ENCODE measurements around the gene BRCA2. TPM values are rescaled to one million over a fixed set of nuclear protein-coding genes. Genes with fewer than 3 reads are reported as not detected.

The BRCA2 gene
- total and polyA plus RNA-seq, 9 of the 15 experiments (the other 6 are each of a cell fraction or from before 2014, with no cell fraction given): 4.1 to 17.3 (median 5.8) TPM

DNA sequence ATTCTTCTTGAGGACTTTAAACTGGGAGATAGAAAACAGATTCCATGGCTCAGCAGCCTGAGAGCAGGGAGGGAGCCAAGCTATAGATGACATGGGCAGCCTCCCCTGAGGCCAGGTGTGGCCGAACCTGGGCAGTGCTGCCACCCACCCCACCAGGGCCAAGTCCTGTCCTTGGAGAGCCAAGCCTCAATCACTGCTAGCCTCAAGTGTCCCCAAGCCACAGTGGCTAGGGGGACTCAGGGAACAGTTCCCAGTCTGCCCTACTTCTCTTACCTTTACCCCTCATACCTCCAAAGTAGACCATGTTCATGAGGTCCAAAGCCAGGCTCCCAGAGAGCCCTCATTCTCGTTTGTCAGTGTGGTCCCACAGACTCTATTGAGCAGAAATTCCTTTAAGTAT lies 104.6 kb downstream of the BRCA2 start:
- FAIRE-seq: no peak
- CTCF ChIA-PET (ENCODE audit: low intra/inter-chr PET ratio): no interaction called here
- no peak for DNase-seq (ENCODE audit: extremely low read depth in 1 of 4, low spot score in 3 of 4)
- H3K79me2 ChIP-seq (ENCODE audit: control insufficient read depth, insufficient read depth, low read length): no peaks in the 10 kb centered on the region
- POLR2A ChIA-PET: no interaction called here
- H3K9me1 ChIP-seq (ENCODE audit: control insufficient read depth, insufficient read depth, low read length): no peaks in the 10 kb centered on the region
- no TSS peak for BruUV-seq (replicated peaks)
- H3K36me3 ChIP-seq (ENCODE audit: control insufficient read depth, insufficient read depth, low read length): no peaks in the 10 kb centered on the region
- H3K4me1 ChIP-seq (replicated peaks in 1 of 2; ENCODE audit: control insufficient read depth in 2 of 2, insufficient read depth in 2 of 2, low read length in 2 of 2): peaks cover 0 to 6% of the 10 kb centered on the region in 2 experiments; a peak in 3 of 5 replicates
- H3K4me2 ChIP-seq (ENCODE audit: insufficient read depth, low read length): no peak overlapping the region
- in situ Hi-C loops (cut with MboI): no loop called here
- H3K27me3 ChIP-seq (ENCODE audit: control insufficient read depth in 2 of 2, insufficient read depth in 2 of 2, low read length in 2 of 2): no peaks in the 10 kb centered on the region
- no peaks in the 10 kb centered on the region for H4K20me1 ChIP-seq (replicated peaks; ENCODE audit: control insufficient read depth, insufficient read depth, low read length)
- H3K4me3 ChIP-seq: no peak overlapping the region
- no peak overlapping the region for H3K27ac ChIP-seq (ENCODE audit: extremely low read depth, low read depth, low read length)
- 50% methylated on average over 2 of the region's 2 CpGs for WGBS (ENCODE audit: insufficient coverage, low coverage, missing lambda C conversion rate)
- intact Hi-C loops (cut with micrococcal nuclease): no loop called here
- no peak overlapping the region for H2AFZ ChIP-seq (ENCODE audit: low read depth, low read length)
- no peak for ATAC-seq
- H3K9me3 ChIP-seq (replicated peaks; ENCODE audit: control insufficient read depth, insufficient read depth, low read depth, low read length): no peaks in the 10 kb centered on the region
- no peak overlapping the region for H3K9ac ChIP-seq (ENCODE audit: insufficient read depth in 1 of 2, low read depth in 2 of 2, low read length in 2 of 2)
- TF ChIP-seq RAD21 (CRISPR knock-in tag; conservative IDR thresholded peaks at IDR 0.05 in 1 of 2, IDR thresholded peaks at IDR 0.05 in 1 of 2) (no peak), BRCA1 (IDR thresholded peaks at IDR 0.05) (no peak), BRCA1 (CRISPR knock-in tag; IDR thresholded peaks at IDR 0.05) (no peak), ZNF133 (CRISPR knock-in tag; IDR thresholded peaks at IDR 0.05) (no peak), ESRRB (CRISPR knock-in tag; IDR thresholded peaks at IDR 0.05; ENCODE audit: borderline replicate concordance) (no peak), ARNT (IDR thresholded peaks at IDR 0.05) (no peak), NRF1 (conservative IDR thresholded peaks at IDR 0.05 in 1 of 2, IDR thresholded peaks at IDR 0.05 in 1 of 2) (no peak), SLC30A9 (CRISPR knock-in tag; IDR thresholded peaks at IDR 0.05) (no peak), KAT7 (CRISPR knock-in tag; IDR thresholded peaks at IDR 0.05; ENCODE audit: borderline replicate concordance) (no peak), ZBTB7A (IDR thresholded peaks at IDR 0.05; ENCODE audit: borderline replicate concordance, control insufficient read depth, low read depth, low read length) (no peak)
- TF ChIP-seq, protein P1, sequence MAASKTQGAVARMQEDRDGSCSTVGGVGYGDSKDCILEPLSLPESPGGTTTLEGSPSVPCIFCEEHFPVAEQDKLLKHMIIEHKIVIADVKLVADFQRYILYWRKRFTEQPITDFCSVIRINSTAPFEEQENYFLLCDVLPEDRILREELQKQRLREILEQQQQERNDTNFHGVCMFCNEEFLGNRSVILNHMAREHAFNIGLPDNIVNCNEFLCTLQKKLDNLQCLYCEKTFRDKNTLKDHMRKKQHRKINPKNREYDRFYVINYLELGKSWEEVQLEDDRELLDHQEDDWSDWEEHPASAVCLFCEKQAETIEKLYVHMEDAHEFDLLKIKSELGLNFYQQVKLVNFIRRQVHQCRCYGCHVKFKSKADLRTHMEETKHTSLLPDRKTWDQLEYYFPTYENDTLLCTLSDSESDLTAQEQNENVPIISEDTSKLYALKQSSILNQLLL (CRISPR knock-in tag; IDR thresholded peaks at IDR 0.05; ENCODE audit: borderline replicate concordance): no peak
- TF ChIP-seq, protein P2, sequence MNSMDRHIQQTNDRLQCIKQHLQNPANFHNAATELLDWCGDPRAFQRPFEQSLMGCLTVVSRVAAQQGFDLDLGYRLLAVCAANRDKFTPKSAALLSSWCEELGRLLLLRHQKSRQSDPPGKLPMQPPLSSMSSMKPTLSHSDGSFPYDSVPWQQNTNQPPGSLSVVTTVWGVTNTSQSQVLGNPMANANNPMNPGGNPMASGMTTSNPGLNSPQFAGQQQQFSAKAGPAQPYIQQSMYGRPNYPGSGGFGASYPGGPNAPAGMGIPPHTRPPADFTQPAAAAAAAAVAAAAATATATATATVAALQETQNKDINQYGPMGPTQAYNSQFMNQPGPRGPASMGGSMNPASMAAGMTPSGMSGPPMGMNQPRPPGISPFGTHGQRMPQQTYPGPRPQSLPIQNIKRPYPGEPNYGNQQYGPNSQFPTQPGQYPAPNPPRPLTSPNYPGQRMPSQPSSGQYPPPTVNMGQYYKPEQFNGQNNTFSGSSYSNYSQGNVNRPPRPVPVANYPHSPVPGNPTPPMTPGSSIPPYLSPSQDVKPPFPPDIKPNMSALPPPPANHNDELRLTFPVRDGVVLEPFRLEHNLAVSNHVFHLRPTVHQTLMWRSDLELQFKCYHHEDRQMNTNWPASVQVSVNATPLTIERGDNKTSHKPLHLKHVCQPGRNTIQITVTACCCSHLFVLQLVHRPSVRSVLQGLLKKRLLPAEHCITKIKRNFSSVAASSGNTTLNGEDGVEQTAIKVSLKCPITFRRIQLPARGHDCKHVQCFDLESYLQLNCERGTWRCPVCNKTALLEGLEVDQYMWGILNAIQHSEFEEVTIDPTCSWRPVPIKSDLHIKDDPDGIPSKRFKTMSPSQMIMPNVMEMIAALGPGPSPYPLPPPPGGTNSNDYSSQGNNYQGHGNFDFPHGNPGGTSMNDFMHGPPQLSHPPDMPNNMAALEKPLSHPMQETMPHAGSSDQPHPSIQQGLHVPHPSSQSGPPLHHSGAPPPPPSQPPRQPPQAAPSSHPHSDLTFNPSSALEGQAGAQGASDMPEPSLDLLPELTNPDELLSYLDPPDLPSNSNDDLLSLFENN (IDR thresholded peaks at IDR 0.05; ENCODE audit: low read depth in 2 of 2, low read length in 2 of 2): no peak
- TF ChIP-seq, protein P3, sequence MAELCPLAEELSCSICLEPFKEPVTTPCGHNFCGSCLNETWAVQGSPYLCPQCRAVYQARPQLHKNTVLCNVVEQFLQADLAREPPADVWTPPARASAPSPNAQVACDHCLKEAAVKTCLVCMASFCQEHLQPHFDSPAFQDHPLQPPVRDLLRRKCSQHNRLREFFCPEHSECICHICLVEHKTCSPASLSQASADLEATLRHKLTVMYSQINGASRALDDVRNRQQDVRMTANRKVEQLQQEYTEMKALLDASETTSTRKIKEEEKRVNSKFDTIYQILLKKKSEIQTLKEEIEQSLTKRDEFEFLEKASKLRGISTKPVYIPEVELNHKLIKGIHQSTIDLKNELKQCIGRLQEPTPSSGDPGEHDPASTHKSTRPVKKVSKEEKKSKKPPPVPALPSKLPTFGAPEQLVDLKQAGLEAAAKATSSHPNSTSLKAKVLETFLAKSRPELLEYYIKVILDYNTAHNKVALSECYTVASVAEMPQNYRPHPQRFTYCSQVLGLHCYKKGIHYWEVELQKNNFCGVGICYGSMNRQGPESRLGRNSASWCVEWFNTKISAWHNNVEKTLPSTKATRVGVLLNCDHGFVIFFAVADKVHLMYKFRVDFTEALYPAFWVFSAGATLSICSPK (IDR thresholded peaks at IDR 0.05; ENCODE audit: borderline replicate concordance): no peak
